ENCODE results near the gene KAT7.

KAT7 gene

DNA sequence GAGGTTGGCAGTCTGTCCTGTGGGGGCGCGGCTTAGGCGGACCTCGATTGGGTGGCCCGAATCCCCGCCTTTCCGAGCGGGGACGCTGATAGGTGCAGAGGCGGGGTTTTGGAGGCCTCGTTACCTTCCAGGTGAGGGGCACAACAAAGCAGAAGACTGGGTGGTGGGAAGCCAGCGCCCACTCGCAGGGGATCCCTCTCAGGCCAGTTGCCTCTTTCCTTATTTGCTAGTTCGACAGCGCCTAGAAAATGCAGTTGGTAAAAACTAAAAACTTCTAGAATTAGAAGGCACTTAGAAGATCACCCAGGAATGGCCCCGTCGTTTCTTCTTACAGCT is 730 bp downstream of the KAT7 start:
- Histone ChIP-seq H3K9ac (no peak overlapping the region), H4K20me1 (ENCODE audit: insufficient read depth) (peaks cover 8% of the 10 kb centered on the region; the same call in 1 of the 2 replicates), H3K4me3 (IDR thresholded peaks at IDR 0.05; ENCODE audit: insufficient read depth, low read depth, low read length) (no peak overlapping the region), H2AFZ (ENCODE audit: low read depth) (no peak overlapping the region), H3K79me2 (ENCODE audit: insufficient read depth, low read depth) (peaks cover 50% of the 10 kb centered on the region), H3K27me3 (ENCODE audit: insufficient read depth, low read depth) (no peaks in the 10 kb centered on the region), H3K4me1 (ENCODE audit: low read depth, poor library complexity, severe bottlenecking) (peaks cover 28% of the 10 kb centered on the region), H3K27ac (no peak overlapping the region), H3K36me3 (ENCODE audit: insufficient read depth) (peaks cover 16% of the 10 kb centered on the region), H3K4me2 (peak overlapping the region; percentile 62)
- TF ChIP-seq, protein P1, sequence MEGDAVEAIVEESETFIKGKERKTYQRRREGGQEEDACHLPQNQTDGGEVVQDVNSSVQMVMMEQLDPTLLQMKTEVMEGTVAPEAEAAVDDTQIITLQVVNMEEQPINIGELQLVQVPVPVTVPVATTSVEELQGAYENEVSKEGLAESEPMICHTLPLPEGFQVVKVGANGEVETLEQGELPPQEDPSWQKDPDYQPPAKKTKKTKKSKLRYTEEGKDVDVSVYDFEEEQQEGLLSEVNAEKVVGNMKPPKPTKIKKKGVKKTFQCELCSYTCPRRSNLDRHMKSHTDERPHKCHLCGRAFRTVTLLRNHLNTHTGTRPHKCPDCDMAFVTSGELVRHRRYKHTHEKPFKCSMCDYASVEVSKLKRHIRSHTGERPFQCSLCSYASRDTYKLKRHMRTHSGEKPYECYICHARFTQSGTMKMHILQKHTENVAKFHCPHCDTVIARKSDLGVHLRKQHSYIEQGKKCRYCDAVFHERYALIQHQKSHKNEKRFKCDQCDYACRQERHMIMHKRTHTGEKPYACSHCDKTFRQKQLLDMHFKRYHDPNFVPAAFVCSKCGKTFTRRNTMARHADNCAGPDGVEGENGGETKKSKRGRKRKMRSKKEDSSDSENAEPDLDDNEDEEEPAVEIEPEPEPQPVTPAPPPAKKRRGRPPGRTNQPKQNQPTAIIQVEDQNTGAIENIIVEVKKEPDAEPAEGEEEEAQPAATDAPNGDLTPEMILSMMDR (conservative IDR thresholded peaks at IDR 0.05; ENCODE audit: low read depth, low read length): no peak

DNA sequence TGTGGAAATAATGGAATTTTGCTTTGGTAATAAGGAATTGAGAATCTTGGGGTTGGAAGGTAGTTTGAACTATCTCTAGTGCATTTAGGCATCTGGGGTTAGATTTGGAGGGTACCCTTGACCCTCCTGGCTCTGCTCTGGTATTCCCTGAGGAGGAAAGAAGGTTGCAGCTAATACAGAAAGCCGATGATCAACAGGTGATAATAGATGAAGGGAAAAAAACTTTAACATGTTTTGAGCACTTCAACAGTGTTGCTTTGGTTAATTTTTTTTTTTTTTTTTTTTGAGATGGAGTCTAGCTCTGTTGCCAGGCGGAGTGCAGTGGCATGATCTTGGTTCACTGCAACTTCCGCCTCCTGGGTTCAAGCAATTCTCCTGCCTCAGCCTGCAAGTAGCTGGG is 4.8 kb downstream of the KAT7 start:
- Histone ChIP-seq H3K4me2 (no peak overlapping the region), H3K4me1 (ENCODE audit: low read depth, poor library complexity, severe bottlenecking) (peaks cover 20% of the 10 kb centered on the region), H3K79me2 (ENCODE audit: insufficient read depth, low read depth) (peaks cover 71% of the 10 kb centered on the region), H2AFZ (ENCODE audit: low read depth) (no peak overlapping the region), H4K20me1 (ENCODE audit: insufficient read depth) (peaks cover 8% of the 10 kb centered on the region), H3K36me3 (ENCODE audit: insufficient read depth) (peaks cover 21% of the 10 kb centered on the region), H3K27ac (no peak overlapping the region), H3K27me3 (ENCODE audit: insufficient read depth, low read depth) (no peaks in the 10 kb centered on the region), H3K4me3 (IDR thresholded peaks at IDR 0.05; ENCODE audit: insufficient read depth, low read depth, low read length) (no peak overlapping the region), H3K9ac (no peak overlapping the region)
- TF ChIP-seq, protein P1 (conservative IDR thresholded peaks at IDR 0.05; ENCODE audit: low read depth, low read length): no peak

DNA sequence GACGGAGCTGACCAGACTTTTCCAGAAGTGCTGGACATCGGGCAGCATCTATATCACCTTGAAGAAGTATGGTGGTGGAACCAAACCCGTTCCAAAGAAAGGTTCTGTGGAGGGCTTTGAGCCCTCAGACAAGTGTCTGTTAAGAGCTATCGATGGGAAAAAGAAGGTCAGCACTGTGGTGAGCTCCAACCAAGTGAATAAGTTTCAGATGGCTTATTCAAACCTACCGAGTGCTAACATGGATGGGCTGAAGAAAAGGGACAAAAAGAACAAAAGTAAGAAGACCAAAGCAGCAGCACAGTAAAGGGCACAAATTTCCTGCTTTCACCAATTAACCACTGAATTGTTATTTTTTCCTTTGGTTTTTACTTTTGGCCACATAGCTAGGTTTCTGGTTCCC is 6.9 kb downstream of the KAT7 start:
- Histone ChIP-seq H3K4me3 (IDR thresholded peaks at IDR 0.05; ENCODE audit: insufficient read depth, low read depth, low read length) (no peak overlapping the region), H3K4me1 (ENCODE audit: low read depth, poor library complexity, severe bottlenecking) (peaks cover 9% of the 10 kb centered on the region), H4K20me1 (ENCODE audit: insufficient read depth) (peaks cover 8% of the 10 kb centered on the region), H3K36me3 (ENCODE audit: insufficient read depth) (peaks cover 29% of the 10 kb centered on the region), H3K27me3 (ENCODE audit: insufficient read depth, low read depth) (no peaks in the 10 kb centered on the region), H3K27ac (no peak overlapping the region), H3K79me2 (ENCODE audit: insufficient read depth, low read depth) (peaks cover 62% of the 10 kb centered on the region), H2AFZ (ENCODE audit: low read depth) (no peak overlapping the region), H3K4me2 (no peak overlapping the region), H3K9ac (no peak overlapping the region)
- TF ChIP-seq, protein P1 (conservative IDR thresholded peaks at IDR 0.05; ENCODE audit: low read depth, low read length): no peak

DNA sequence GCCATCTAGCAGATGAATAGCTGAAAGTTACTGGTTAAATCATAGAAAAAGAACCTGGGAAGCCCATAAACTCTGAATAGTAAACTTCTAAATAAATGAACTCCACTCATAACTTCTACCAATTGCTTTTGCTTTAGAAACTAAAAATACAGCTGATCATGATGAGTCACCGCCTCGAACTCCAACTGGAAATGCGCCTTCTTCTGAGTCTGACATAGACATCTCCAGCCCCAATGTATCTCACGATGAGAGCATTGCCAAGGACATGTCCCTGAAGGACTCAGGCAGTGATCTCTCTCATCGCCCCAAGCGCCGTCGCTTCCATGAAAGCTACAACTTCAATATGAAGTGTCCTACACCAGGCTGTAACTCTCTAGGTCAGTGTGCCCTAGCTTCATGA is 9.7 kb downstream of the KAT7 start:
- Histone ChIP-seq H3K9ac (no peak overlapping the region), H3K4me2 (no peak overlapping the region), H3K36me3 (ENCODE audit: insufficient read depth) (peaks cover 23% of the 10 kb centered on the region), H2AFZ (ENCODE audit: low read depth) (no peak overlapping the region), H3K79me2 (ENCODE audit: insufficient read depth, low read depth) (peaks cover 61% of the 10 kb centered on the region; the same call in 1 of the 2 replicates), H4K20me1 (ENCODE audit: insufficient read depth) (peaks cover 9% of the 10 kb centered on the region; the same call in 1 of the 2 replicates), H3K27ac (no peak overlapping the region), H3K27me3 (ENCODE audit: insufficient read depth, low read depth) (no peaks in the 10 kb centered on the region), H3K4me3 (IDR thresholded peaks at IDR 0.05; ENCODE audit: insufficient read depth, low read depth, low read length) (no peak overlapping the region), H3K4me1 (ENCODE audit: low read depth, poor library complexity, severe bottlenecking) (no peaks in the 10 kb centered on the region)
- TF ChIP-seq, protein P1 (conservative IDR thresholded peaks at IDR 0.05; ENCODE audit: low read depth, low read length): no peak
